ENCODE results near the gene ATP6V0A1.

DNA sequence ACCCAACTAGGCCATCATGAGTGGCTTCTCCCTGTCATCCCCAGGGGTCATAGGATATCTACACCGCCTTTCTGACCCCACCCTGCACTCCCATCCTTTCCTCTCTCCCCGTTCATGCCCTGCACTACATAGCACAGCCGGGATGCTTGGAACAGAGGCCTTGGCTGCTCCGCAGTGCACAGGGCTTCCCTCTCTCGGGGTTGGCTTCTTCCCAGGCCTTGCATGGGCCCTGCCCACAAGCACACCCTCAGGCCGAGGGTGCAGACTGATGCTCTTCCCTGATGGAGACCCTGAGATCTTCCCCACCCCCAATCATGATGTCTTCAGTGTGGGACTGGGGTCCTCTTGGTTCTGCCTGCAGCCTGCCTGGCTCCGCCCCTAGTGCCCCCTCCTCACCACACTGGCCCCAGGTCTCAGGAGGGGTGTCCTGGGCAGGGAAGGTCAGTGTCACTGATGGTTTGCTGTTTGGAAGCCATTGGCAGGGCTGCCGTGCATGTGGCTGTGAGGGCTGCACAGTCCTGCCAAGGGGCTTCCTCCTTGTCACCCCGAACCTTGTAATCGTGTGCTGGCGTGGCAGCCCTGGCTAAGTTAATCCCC, 63.1 kb downstream of the ATP6V0A1 start:
- TF ChIP-seq, protein P1, sequence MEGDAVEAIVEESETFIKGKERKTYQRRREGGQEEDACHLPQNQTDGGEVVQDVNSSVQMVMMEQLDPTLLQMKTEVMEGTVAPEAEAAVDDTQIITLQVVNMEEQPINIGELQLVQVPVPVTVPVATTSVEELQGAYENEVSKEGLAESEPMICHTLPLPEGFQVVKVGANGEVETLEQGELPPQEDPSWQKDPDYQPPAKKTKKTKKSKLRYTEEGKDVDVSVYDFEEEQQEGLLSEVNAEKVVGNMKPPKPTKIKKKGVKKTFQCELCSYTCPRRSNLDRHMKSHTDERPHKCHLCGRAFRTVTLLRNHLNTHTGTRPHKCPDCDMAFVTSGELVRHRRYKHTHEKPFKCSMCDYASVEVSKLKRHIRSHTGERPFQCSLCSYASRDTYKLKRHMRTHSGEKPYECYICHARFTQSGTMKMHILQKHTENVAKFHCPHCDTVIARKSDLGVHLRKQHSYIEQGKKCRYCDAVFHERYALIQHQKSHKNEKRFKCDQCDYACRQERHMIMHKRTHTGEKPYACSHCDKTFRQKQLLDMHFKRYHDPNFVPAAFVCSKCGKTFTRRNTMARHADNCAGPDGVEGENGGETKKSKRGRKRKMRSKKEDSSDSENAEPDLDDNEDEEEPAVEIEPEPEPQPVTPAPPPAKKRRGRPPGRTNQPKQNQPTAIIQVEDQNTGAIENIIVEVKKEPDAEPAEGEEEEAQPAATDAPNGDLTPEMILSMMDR (IDR thresholded peaks at IDR 0.05) = no peak
- no peak for TF ChIP-seq POLR2A (IDR thresholded peaks at IDR 0.05)
